ENCODE results near the gene GAS5.

The GAS5 gene

DNA sequence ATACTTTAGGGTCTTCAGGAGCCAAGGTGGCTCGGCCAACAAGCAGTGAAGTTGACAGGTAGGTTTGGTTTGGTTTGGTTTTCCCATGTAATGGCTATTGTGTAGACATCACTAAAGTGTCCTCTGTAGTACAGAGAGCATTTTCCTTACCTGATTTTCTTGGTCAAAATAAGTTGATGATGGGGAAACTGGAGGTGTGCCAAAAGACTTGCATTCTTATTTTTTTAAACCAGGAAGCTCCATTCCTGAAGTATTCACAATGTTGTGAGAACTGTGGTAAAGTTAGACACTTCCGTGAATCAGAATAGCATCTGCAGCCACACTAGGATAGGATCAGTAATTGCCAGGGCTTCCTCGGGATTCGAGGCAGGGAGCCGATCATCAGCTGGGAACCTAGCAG is 3.3 kb upstream of the GAS5 start:
- DNase-seq (ENCODE audit: low read depth), result no peak
- no peak overlapping the region for H3K4me3 ChIP-seq (ENCODE audit: low read depth, low read length)
- TF ChIP-seq CTCF (IDR thresholded peaks at IDR 0.05; ENCODE audit: insufficient read depth, low read depth, low read length, missing control alignments), result no peak

- no peak for TF ChIP-seq CTCF (IDR thresholded peaks at IDR 0.05; ENCODE audit: insufficient read depth, low read depth, low read length, missing control alignments)
- peak; percentile 91 for DNase-seq (ENCODE audit: low read depth)
- H3K4me3 ChIP-seq (ENCODE audit: low read depth, low read length), result peak overlapping the region; percentile 68
Observed at GRCh38 chr1:173870252-173871075, 2.7 kb upstream of the GAS5 start.

GRCh38 chr1:173869021-173869359 is 1.2 kb upstream of the GAS5 start:
- DNase-seq (ENCODE audit: low read depth), result no peak
- H3K4me3 ChIP-seq (ENCODE audit: low read depth, low read length), result peak overlapping the region; percentile 68
- no peak for TF ChIP-seq CTCF (IDR thresholded peaks at IDR 0.05; ENCODE audit: insufficient read depth, low read depth, low read length, missing control alignments)

DNA sequence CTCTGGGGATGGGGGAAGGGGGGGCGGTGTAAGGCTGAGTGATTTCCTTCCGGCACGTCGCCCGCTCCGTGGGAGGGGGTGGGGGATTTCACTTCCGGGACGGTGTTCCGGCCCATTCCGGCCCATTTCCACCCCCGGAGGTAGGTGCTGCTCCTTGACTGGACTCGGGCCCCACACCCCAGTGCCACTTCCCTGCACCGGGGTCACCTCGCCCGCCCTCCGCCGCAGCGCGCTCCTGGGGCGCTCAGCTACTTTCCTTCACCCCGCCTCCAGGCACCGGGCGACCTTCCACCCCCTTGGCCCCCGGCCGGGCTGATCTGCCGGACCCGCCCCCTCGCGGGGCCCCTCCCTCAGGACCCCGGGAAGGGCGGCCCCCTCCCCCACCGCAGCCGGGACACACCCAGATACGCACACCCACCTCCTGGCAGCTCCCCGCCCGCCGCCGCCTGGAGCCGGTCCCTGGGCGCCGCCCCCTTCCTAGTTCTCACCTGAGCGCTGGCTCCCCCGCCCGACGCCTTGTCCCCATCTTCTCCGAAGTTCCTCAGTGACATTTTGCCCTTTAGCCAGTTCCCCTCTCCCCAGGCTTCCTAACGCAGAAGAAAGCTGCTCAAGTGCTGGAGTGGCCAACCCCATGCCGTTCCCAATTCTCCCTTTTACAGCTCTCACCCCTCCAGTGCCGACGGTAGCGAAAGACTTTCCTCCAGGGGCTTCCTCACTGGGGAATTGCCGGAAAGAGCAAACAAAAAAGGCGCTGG is 654 bp upstream of the GAS5 start, which contains the start of gene ZBTB37:
Gene ZBTB37 (plus strand): TSS at position 115 of the 755 bp plus-strand sequence. CDS start 1,846 bp downstream, outside the sequence.
- no peak for TF ChIP-seq CTCF (IDR thresholded peaks at IDR 0.05; ENCODE audit: insufficient read depth, low read depth, low read length, missing control alignments)
- peak within 1 kb of the TSS; percentile 83 for H3K4me3 ChIP-seq (ENCODE audit: low read depth, low read length)
- DNase-seq (ENCODE audit: low read depth), result peak; percentile 97

GRCh38 chr1:173867141-173867752 is 542 bp downstream of the GAS5 start:
- no peak for TF ChIP-seq CTCF (IDR thresholded peaks at IDR 0.05; ENCODE audit: insufficient read depth, low read depth, low read length, missing control alignments)
- DNase-seq (ENCODE audit: low read depth), result no peak

GRCh38 chr1:173866413-173867115 is 1.2 kb downstream of the GAS5 start:
- TF ChIP-seq CTCF (IDR thresholded peaks at IDR 0.05; ENCODE audit: insufficient read depth, low read depth, low read length, missing control alignments), result no peak
- DNase-seq (ENCODE audit: low read depth), result peak; percentile 29
- H3K4me3 ChIP-seq (ENCODE audit: low read depth, low read length), result peak overlapping the region; percentile 83

More at GRCh38 chr1:173867141-173867752, 542 bp downstream of the GAS5 start:
- H3K4me3 ChIP-seq (ENCODE audit: low read depth, low read length), result peak overlapping the region; percentile 83

Data from GM12865 (cell line).